GM18858 (cell line): ENCODE measurements around the gene SNX25.
A peak's percentile ranks its signal among the peaks of the same experiment; 100 is the strongest.
"Not testable (repeated sequence)": the region's sequence is repeated elsewhere in the genome, so short reads cannot be mapped to it uniquely, and the experiment has no call there.

Experiments
- ATAC-seq: cut with Tn5 transposase; IDR thresholded peaks from one replicate; pipeline ENCODE4 v1.9.1; 2021; ENCODE audit not compliant: unreplicated experiment

Gene SNX25

GRCh38 chr4:185204238-185204910 lies 5.0 kb upstream of the SNX25 start:
- ATAC-seq: no peak

- ATAC-seq: not testable (repeated sequence)
Observed at GRCh38 chr4:185205073-185205472, 4.3 kb upstream of the SNX25 start.

GRCh38 chr4:185205697-185206342 lies 3.6 kb upstream of the SNX25 start:
- no peak for ATAC-seq

GRCh38 chr4:185207466-185207865 lies 1.9 kb upstream of the SNX25 start:
- no peak for ATAC-seq

- ATAC-seq: peak; percentile 0
Observed at GRCh38 chr4:185209852-185210101, 379 bp downstream of the SNX25 start.

GRCh38 chr4:185210102-185210981 lies 944 bp downstream of the SNX25 start:
- ATAC-seq: peak; percentile 0

GRCh38 chr4:185211035-185211434 lies 1.6 kb downstream of the SNX25 start:
- ATAC-seq: no peak

- ATAC-seq: no peak
Observed at GRCh38 chr4:185211641-185212040, 2.2 kb downstream of the SNX25 start.

- no peak for ATAC-seq
Observed at GRCh38 chr4:185212581-185212980, 3.2 kb downstream of the SNX25 start.

- ATAC-seq: peak; percentile 50
Observed at GRCh38 chr4:185213877-185214276, 4.5 kb downstream of the SNX25 start.

GRCh38 chr4:185215261-185215660 lies 5.9 kb downstream of the SNX25 start:
- ATAC-seq: no peak

- ATAC-seq: no peak
Observed at GRCh38 chr4:185217408-185217975, 8.1 kb downstream of the SNX25 start.

- no peak for ATAC-seq
Observed at GRCh38 chr4:185218312-185218711, 8.9 kb downstream of the SNX25 start.

GRCh38 chr4:185219551-185220344 lies 10.3 kb downstream of the SNX25 start:
- peak; percentile 66 for ATAC-seq

- ATAC-seq: no peak
Observed at GRCh38 chr4:185221491-185221890, 12.1 kb downstream of the SNX25 start.

GRCh38 chr4:185221912-185222311 lies 12.5 kb downstream of the SNX25 start:
- no peak for ATAC-seq

GRCh38 chr4:185222598-185222997 lies 13.2 kb downstream of the SNX25 start:
- ATAC-seq: no peak

GRCh38 chr4:185224597-185224996 lies 15.2 kb downstream of the SNX25 start:
- ATAC-seq: no peak

GRCh38 chr4:185225940-185226339 lies 16.5 kb downstream of the SNX25 start:
- ATAC-seq: no peak

- ATAC-seq: no peak
Observed at GRCh38 chr4:185227131-185227551, 17.7 kb downstream of the SNX25 start.

GRCh38 chr4:185227713-185228278 lies 18.4 kb downstream of the SNX25 start:
- ATAC-seq: no peak
